ENCODE measurements around the gene OBP2B. TPM values are rescaled to one million over a fixed set of nuclear protein-coding genes. Genes with fewer than 3 reads are reported as not detected.
"Not testable (repeated sequence)": the region's sequence is repeated elsewhere in the genome, so short reads cannot be mapped to it uniquely, and the experiment has no call there.

OBP2B gene
- not detected in 2 replicates for total RNA-seq (2014; rRNA removed; shearing (Covaris generic))
- not detected in 2 replicates for polyA plus RNA-seq (2015; cell fraction: cytosol; rRNA removed)
- not detected in 2 replicates for polyA plus RNA-seq (2015; cell fraction: nucleus; rRNA removed)

- DNase-seq (ENCODE audit: low read depth), result not testable (repeated sequence)
These were observed at the start of gene OBP2B for GRCh38 chr9:133208880-133209300. TSS of gene OBP2B (minus strand) at chr9:133209250. CDS start at chr9:133209199, 51 bp downstream.

GRCh38 chr9:133258061-133259015 lies 49.3 kb upstream of the OBP2B start:
- DNase-seq (ENCODE audit: low read depth), result no peak

- DNase-seq (ENCODE audit: low read depth), result no peak
These were observed 48.5 kb upstream of the OBP2B start for GRCh38 chr9:133257465-133257956.

GRCh38 chr9:133256686-133257091 lies 47.6 kb upstream of the OBP2B start:
- no peak for DNase-seq (ENCODE audit: low read depth)

- DNase-seq (ENCODE audit: low read depth), result no peak
These were observed 47.0 kb upstream of the OBP2B start for GRCh38 chr9:133256136-133256461.

- DNase-seq (ENCODE audit: low read depth), result no peak
These were observed 46.5 kb upstream of the OBP2B start for GRCh38 chr9:133255371-133256135.

GRCh38 chr9:133254471-133254870 lies 45.4 kb upstream of the OBP2B start:
- no peak for DNase-seq (ENCODE audit: low read depth)

GRCh38 chr9:133253268-133253667 lies 44.2 kb upstream of the OBP2B start:
- no peak for DNase-seq (ENCODE audit: low read depth)

GRCh38 chr9:133252301-133253020 lies 43.4 kb upstream of the OBP2B start:
- DNase-seq (ENCODE audit: low read depth), result no peak

GRCh38 chr9:133251773-133252172 lies 42.7 kb upstream of the OBP2B start:
- DNase-seq (ENCODE audit: low read depth), result no peak

GRCh38 chr9:133251221-133251620 lies 42.2 kb upstream of the OBP2B start:
- not testable (repeated sequence) for DNase-seq (ENCODE audit: low read depth)

GRCh38 chr9:133250741-133251170 lies 41.7 kb upstream of the OBP2B start:
- DNase-seq (ENCODE audit: low read depth), result no peak

- DNase-seq (ENCODE audit: low read depth), result no peak
These were observed 40.3 kb upstream of the OBP2B start for GRCh38 chr9:133249337-133249736.

GRCh38 chr9:133248726-133249295 lies 39.8 kb upstream of the OBP2B start:
- DNase-seq (ENCODE audit: low read depth), result no peak

- no peak for DNase-seq (ENCODE audit: low read depth)
These were observed 38.6 kb upstream of the OBP2B start for GRCh38 chr9:133247632-133248031.

- no peak for DNase-seq (ENCODE audit: low read depth)
These were observed 37.9 kb upstream of the OBP2B start for GRCh38 chr9:133246991-133247390.

GRCh38 chr9:133246562-133246961 lies 37.5 kb upstream of the OBP2B start:
- no peak for DNase-seq (ENCODE audit: low read depth)

- DNase-seq (ENCODE audit: low read depth), result no peak
These were observed 33.9 kb upstream of the OBP2B start for GRCh38 chr9:133242991-133243390.

GRCh38 chr9:133242241-133242640 lies 33.2 kb upstream of the OBP2B start:
- DNase-seq (ENCODE audit: low read depth), result no peak

GRCh38 chr9:133239533-133240090 lies 30.6 kb upstream of the OBP2B start:
- DNase-seq (ENCODE audit: low read depth), result no peak

Measured in HT1080 (cell line).